Measurements from ENCODE around the gene HOXA10.

Gene HOXA10

DNA sequence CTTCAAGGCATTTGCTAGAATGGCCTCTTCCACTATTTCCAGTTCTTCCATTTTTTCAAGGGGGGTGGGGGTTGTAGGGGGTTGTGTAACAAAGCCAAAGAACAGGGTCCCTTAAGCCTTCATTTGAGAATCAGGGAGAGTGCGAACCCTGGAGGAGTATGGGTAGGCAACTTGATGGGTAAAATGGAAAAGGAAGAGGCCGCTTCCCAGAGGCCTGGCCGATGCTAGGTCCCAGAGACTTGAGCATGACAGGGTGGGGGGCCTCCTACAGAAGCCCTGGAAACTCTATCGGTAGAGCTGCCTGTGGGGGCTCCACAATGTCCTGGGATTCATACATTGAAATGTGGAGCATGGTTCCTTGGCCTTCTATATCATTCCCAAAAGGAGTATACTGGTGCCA lies 34.9 kb upstream of the HOXA10 start:
- no peak overlapping the region for H3K4me3 ChIP-seq (ENCODE audit: low read length)
- H3K9me2 ChIP-seq (replicated peaks; ENCODE audit: insufficient read depth, low read length), result no peaks in the 10 kb centered on the region
- H3K27me3 ChIP-seq (replicated peaks; ENCODE audit: insufficient read depth, low read length), result peaks cover 20% of the 10 kb centered on the region
- H3K4me1 ChIP-seq (ENCODE audit: low read length), result no peaks in the 10 kb centered on the region
- H3K4me2 ChIP-seq (ENCODE audit: low read depth, low read length), result no peak overlapping the region
- TF ChIP-seq EZH2 (optimal IDR thresholded peaks at IDR 0.05; ENCODE audit: low read depth, low read length), result no peak
- DNase-seq, result no peak
- H3K36me3 ChIP-seq (replicated peaks; ENCODE audit: insufficient read depth, low read length), result no peaks in the 10 kb centered on the region
- H3K27ac ChIP-seq (ENCODE audit: low read length), result no peak overlapping the region
- H3K9me3 ChIP-seq (replicated peaks; ENCODE audit: insufficient read depth, low read length), result no peaks in the 10 kb centered on the region
- no peaks in the 10 kb centered on the region for H4K20me1 ChIP-seq (ENCODE audit: insufficient read depth, low read length)
- no peak overlapping the region for H2AFZ ChIP-seq (ENCODE audit: low read length)
- H3K79me2 ChIP-seq (ENCODE audit: low read length), result no peaks in the 10 kb centered on the region
- no peak overlapping the region for H3K9ac ChIP-seq (ENCODE audit: low read length)
- no peaks in the 10 kb centered on the region for H3F3A ChIP-seq (ENCODE audit: insufficient read depth, low read length)

DNA sequence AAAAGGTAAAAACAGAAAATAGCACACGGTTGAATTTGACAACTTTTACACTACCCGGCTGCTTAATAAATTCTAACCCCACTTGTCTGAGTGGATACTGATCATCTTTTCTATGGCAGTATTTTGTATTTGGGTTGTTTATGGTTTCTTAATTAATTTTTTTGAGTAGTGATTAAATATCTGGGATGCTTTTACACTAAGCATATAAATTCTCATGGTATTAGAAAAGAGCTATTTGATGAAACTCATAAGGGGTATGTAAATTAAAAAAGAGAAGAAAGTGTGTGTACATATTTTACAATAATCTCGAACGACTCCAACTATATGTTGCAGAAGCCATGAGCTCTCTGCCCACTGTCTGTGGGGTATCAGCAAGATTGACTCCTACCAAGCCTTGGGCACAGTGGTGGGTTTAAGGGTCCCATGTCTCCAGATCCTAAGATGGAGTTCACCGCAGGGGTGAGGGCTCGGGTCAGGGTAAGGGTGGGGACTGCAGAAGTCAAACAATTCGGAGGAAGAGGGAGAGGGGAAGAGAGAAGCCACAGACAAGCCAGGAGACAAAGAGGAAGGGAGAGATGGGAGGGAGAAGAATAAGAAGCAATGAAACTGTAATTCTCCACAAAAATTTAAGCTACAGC lies 33.3 kb upstream of the HOXA10 start:
- TF ChIP-seq EZH2phosphoT487 (IDR thresholded peaks at IDR 0.05; ENCODE audit: low read length) (no peak), EZH2 (optimal IDR thresholded peaks at IDR 0.05; ENCODE audit: low read depth, low read length) (no peak)
- TF ChIP-seq, protein P1, sequence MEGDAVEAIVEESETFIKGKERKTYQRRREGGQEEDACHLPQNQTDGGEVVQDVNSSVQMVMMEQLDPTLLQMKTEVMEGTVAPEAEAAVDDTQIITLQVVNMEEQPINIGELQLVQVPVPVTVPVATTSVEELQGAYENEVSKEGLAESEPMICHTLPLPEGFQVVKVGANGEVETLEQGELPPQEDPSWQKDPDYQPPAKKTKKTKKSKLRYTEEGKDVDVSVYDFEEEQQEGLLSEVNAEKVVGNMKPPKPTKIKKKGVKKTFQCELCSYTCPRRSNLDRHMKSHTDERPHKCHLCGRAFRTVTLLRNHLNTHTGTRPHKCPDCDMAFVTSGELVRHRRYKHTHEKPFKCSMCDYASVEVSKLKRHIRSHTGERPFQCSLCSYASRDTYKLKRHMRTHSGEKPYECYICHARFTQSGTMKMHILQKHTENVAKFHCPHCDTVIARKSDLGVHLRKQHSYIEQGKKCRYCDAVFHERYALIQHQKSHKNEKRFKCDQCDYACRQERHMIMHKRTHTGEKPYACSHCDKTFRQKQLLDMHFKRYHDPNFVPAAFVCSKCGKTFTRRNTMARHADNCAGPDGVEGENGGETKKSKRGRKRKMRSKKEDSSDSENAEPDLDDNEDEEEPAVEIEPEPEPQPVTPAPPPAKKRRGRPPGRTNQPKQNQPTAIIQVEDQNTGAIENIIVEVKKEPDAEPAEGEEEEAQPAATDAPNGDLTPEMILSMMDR (IDR thresholded peaks at IDR 0.05; ENCODE audit: low read length), result no peak
- no peaks in the 10 kb centered on the region for H3K36me3 ChIP-seq (replicated peaks; ENCODE audit: insufficient read depth, low read length)
- H3K9me3 ChIP-seq (replicated peaks; ENCODE audit: insufficient read depth, low read length), result no peaks in the 10 kb centered on the region
- no peaks in the 10 kb centered on the region for H3K79me2 ChIP-seq (ENCODE audit: low read length)
- H4K20me1 ChIP-seq (ENCODE audit: insufficient read depth, low read length), result no peaks in the 10 kb centered on the region
- H3K4me2 ChIP-seq (ENCODE audit: low read depth, low read length), result no peak overlapping the region
- H3K9me2 ChIP-seq (replicated peaks; ENCODE audit: insufficient read depth, low read length), result no peaks in the 10 kb centered on the region
- H3K9ac ChIP-seq (ENCODE audit: low read length), result no peak overlapping the region
- H3K4me3 ChIP-seq (ENCODE audit: low read length), result no peak overlapping the region
- H3K4me1 ChIP-seq (ENCODE audit: low read length), result no peaks in the 10 kb centered on the region
- DNase-seq, result no peak
- H3F3A ChIP-seq (ENCODE audit: insufficient read depth, low read length), result no peaks in the 10 kb centered on the region
- H3K27ac ChIP-seq (ENCODE audit: low read length), result no peak overlapping the region
- no peak overlapping the region for H2AFZ ChIP-seq (ENCODE audit: low read length)
- peaks cover 32% of the 10 kb centered on the region for H3K27me3 ChIP-seq (replicated peaks; ENCODE audit: insufficient read depth, low read length)

DNA sequence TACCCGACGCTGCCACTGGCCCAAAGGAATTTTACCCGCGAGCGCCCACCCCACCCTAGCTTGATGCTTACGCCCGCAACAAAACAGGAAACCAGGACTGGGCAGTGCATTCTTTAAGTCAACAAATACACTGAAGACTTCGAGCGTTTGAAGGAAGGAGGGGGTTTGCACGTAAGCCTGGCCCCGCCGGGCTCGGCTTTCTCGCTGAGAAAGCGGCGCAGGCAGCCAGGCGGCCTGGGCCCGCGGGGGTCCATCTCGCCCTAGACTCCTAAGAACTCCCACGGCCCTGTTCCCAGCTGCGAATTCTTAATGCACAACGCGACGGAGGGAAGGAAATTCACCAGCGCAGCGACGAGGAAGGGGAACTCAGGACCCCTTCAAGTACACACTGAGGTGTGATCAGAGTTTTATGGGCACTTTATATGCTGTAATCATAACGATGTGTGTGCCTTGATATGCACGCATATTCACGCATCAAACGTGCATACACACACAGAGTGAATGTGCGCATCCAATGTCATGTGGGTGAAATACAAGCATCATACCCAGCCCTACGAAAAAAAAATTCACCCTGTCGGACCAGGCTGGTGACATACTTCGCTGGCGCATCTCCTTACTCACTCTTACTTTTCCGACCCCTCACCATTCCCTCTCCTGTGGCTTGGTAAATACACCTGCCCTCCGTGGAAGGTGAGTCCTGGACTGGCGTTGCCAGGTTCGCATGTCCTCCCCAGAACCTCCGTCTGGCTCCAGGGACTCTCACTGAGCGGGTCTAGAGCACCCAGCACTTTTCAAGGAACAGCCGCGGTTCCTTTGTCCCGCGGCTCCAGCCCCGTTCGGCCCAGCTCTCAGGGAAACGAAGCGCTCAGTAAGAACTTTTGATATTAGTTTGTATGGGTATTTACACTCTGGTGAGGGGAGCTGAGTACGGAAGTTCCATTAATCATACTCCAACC lies 31.5 kb upstream of the HOXA10 start:
- H3K4me3 ChIP-seq (ENCODE audit: low read length), result no peak overlapping the region
- H3K9ac ChIP-seq (ENCODE audit: low read length), result no peak overlapping the region
- no peaks in the 10 kb centered on the region for H3K9me3 ChIP-seq (replicated peaks; ENCODE audit: insufficient read depth, low read length)
- H2AFZ ChIP-seq (ENCODE audit: low read length), result no peak overlapping the region
- H4K20me1 ChIP-seq (ENCODE audit: insufficient read depth, low read length), result no peaks in the 10 kb centered on the region
- peaks cover 51% of the 10 kb centered on the region for H3K27me3 ChIP-seq (replicated peaks; ENCODE audit: insufficient read depth, low read length)
- no peaks in the 10 kb centered on the region for H3F3A ChIP-seq (ENCODE audit: insufficient read depth, low read length)
- no peaks in the 10 kb centered on the region for H3K9me2 ChIP-seq (replicated peaks; ENCODE audit: insufficient read depth, low read length)
- H3K36me3 ChIP-seq (replicated peaks; ENCODE audit: insufficient read depth, low read length), result no peaks in the 10 kb centered on the region
- TF ChIP-seq, protein P1 (IDR thresholded peaks at IDR 0.05; ENCODE audit: low read length), result no peak
- TF ChIP-seq EZH2 (optimal IDR thresholded peaks at IDR 0.05; ENCODE audit: low read depth, low read length) (no peak), EZH2phosphoT487 (IDR thresholded peaks at IDR 0.05; ENCODE audit: low read length) (no peak)
- no peaks in the 10 kb centered on the region for H3K4me1 ChIP-seq (ENCODE audit: low read length)
- H3K4me2 ChIP-seq (ENCODE audit: low read depth, low read length), result no peak overlapping the region
- no peak for DNase-seq
- H3K27ac ChIP-seq (ENCODE audit: low read length), result no peak overlapping the region
- no peaks in the 10 kb centered on the region for H3K79me2 ChIP-seq (ENCODE audit: low read length)

All from MM.1S (cell line).